HEK293T (cell line): ENCODE results near the gene LAMC1.

Experiments
- BHLHE40 ChIP-seq: fragments of 450-650 bp; IDR thresholded peaks from 2 replicates; pipeline ENCODE4 v1.6.1; 2016; ENCODE audit warnings: mild to moderate bottlenecking, moderate library complexity, borderline replicate concordance
- FOXM1 ChIP-seq: fragments of 450-650 bp; IDR thresholded peaks from 2 replicates; pipeline ENCODE4 v1.6.1; 2017; ENCODE audit warnings: mild to moderate bottlenecking, borderline replicate concordance
- NFRKB ChIP-seq: fragments of 450-650 bp; IDR thresholded peaks from 2 replicates; pipeline ENCODE4 v1.6.1; 2016; ENCODE audit warnings: mild to moderate bottlenecking, moderate library complexity
- SUZ12 ChIP-seq: fragments of 450-650 bp; IDR thresholded peaks from 2 replicates; pipeline ENCODE4 v1.6.1; 2016; ENCODE audit warnings: mild to moderate bottlenecking
- TARDBP ChIP-seq: fragments of 450-650 bp; IDR thresholded peaks from 2 replicates; pipeline ENCODE4 v1.6.1; 2016

GRCh38 chr1:183100361-183100974, 77.2 kb downstream of the LAMC1 start:
- TF ChIP-seq BHLHE40 (no peak), TARDBP (no peak), NFRKB (no peak), SUZ12 (no peak), FOXM1 (no peak)
